ENCODE measurements around the gene IRX3. TPM values are rescaled to one million over a fixed set of nuclear protein-coding genes. Genes with fewer than 3 reads are reported as not detected.
A peak's percentile ranks its signal among the peaks of the same experiment; 100 is the strongest.

Gene IRX3
- total RNA-seq, 2 donors from 2014 or later: 15.6 to 16.4 TPM

DNA sequence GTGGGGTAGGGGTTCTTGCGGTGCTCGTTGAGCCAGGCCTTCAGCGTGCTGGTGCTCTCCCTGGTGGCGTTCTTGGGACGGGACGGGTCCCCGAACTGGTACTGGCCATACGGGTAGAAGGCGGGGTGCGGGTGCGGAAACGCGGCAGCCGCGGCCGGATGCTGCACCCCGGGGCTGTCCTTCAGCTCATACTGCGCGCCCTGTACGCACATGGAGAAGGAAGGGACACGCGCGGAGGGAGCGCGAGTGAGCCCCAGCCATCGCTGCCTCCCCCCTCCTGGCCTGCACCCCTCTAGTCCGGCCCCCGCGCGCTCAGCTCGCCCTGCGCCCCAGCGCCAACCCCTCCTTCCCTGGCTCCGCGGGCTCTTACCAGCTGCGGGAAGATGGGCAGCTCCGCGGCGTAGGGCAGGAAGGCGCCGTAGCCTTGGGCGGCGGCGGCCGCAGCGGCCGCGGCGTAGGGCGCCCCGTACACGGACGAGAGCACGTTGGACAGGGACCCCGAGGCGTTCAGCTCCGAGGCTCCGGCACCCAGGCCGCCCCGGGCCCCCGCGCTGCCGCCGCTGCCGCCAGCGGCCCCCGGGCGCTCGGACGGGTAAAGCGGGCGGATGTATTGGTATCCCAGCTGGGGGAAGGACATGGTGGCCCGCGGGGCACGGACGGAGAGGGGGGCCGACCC is 1.0 kb downstream of the IRX3 start:
- H3K27me3 Mint-ChIP-seq (ENCODE audit: insufficient read depth): peaks cover 83% of the 10 kb centered on the region

DNA sequence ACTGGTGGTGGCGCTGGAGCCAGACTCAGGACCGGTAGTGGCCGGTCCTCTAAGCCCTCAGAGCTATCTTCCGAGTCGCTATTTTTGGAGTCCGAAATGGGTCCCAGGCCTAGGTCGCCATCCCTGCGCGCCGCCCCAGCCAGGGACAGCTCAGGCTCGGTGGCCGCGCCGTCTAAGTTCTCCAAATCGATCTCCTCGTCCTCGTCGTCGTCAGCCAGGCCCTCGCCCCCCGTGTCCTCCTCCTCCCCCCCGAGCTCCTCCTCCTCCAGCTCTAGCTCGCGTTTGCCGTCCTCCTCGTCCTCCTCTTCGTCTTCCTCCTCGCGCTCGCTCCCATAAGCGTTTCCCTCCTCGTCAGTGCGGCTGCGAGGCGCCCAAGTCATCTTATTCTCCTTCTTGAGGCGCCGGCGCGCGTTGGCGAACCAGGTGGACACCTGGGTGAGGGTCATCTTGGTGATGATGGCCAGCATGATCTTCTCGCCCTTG is 1.6 kb downstream of the IRX3 start:
- H3K9ac ChIP-seq (ENCODE audit: extremely low read depth, low read length, poor library complexity, severe bottlenecking): no peak overlapping the region

More for the DNA sequence above, 1.0 kb downstream of the IRX3 start:
- peak; percentile 73 for DNase-seq
- no peaks in the 10 kb centered on the region for H3K36me3 ChIP-seq (ENCODE audit: control insufficient read depth, insufficient read depth, low read length)
- TF ChIP-seq, protein P1, sequence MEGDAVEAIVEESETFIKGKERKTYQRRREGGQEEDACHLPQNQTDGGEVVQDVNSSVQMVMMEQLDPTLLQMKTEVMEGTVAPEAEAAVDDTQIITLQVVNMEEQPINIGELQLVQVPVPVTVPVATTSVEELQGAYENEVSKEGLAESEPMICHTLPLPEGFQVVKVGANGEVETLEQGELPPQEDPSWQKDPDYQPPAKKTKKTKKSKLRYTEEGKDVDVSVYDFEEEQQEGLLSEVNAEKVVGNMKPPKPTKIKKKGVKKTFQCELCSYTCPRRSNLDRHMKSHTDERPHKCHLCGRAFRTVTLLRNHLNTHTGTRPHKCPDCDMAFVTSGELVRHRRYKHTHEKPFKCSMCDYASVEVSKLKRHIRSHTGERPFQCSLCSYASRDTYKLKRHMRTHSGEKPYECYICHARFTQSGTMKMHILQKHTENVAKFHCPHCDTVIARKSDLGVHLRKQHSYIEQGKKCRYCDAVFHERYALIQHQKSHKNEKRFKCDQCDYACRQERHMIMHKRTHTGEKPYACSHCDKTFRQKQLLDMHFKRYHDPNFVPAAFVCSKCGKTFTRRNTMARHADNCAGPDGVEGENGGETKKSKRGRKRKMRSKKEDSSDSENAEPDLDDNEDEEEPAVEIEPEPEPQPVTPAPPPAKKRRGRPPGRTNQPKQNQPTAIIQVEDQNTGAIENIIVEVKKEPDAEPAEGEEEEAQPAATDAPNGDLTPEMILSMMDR (conservative IDR thresholded peaks at IDR 0.05): peak; percentile 45
- 0 to 1% methylated on average over 17 to 77 of the region's 77 CpGs for WGBS, 2 experiments (ENCODE audit: insufficient coverage in 1 of 2, insufficient read length in 1 of 2)
- H3K4me1 ChIP-seq (ENCODE audit: control insufficient read depth, insufficient read depth, low read length): no peaks in the 10 kb centered on the region
- Mint-ChIP-seq H3K27ac (no peak overlapping the region), H3K36me3 (ENCODE audit: low read depth) (peaks cover 16% of the 10 kb centered on the region), H3K4me1 (peaks cover 30% of the 10 kb centered on the region), H3K9me3 (no peaks in the 10 kb centered on the region), H3K4me3 (peak overlapping the region; percentile 79)
- H3K27ac ChIP-seq (ENCODE audit: low read depth, low read length): no peak overlapping the region
- peak overlapping the region; percentile 74 for H3K4me3 ChIP-seq (ENCODE audit: low read length)
- H3K9ac ChIP-seq (ENCODE audit: extremely low read depth, low read length, poor library complexity, severe bottlenecking): no peak overlapping the region
- H3K9me3 ChIP-seq (ENCODE audit: control insufficient read depth, low read length): no peaks in the 10 kb centered on the region
- H3K27me3 ChIP-seq (ENCODE audit: control insufficient read depth, insufficient read depth, low read length, poor library complexity, severe bottlenecking): peaks cover 83% of the 10 kb centered on the region

GRCh38 chr16:54284319-54284930 is 2.2 kb downstream of the IRX3 start:
- Mint-ChIP-seq H3K27me3 (ENCODE audit: insufficient read depth) (peaks cover 83% of the 10 kb centered on the region), H3K4me3 (peak overlapping the region; percentile 79), H3K27ac (no peak overlapping the region), H3K36me3 (ENCODE audit: low read depth) (peaks cover 16% of the 10 kb centered on the region), H3K9me3 (no peaks in the 10 kb centered on the region), H3K4me1 (peaks cover 21% of the 10 kb centered on the region)
- H3K27me3 ChIP-seq (ENCODE audit: control insufficient read depth, insufficient read depth, low read length, poor library complexity, severe bottlenecking): peaks cover 83% of the 10 kb centered on the region
- TF ChIP-seq, protein P1 (conservative IDR thresholded peaks at IDR 0.05): peak; percentile 20
- no peak overlapping the region for H3K9ac ChIP-seq (ENCODE audit: extremely low read depth, low read length, poor library complexity, severe bottlenecking)
- H3K27ac ChIP-seq (ENCODE audit: low read depth, low read length): no peak overlapping the region
- WGBS, 2 experiments (ENCODE audit: insufficient coverage in 1 of 2, insufficient read length in 1 of 2): 2 to 3% methylated on average over 19 to 73 of the region's 73 CpGs
- H3K4me3 ChIP-seq (ENCODE audit: low read length): peak overlapping the region; percentile 76
- peak; percentile 78 for DNase-seq
- no peaks in the 10 kb centered on the region for H3K36me3 ChIP-seq (ENCODE audit: control insufficient read depth, insufficient read depth, low read length)
- H3K9me3 ChIP-seq (ENCODE audit: control insufficient read depth, low read length): no peaks in the 10 kb centered on the region
- H3K4me1 ChIP-seq (ENCODE audit: control insufficient read depth, insufficient read depth, low read length): no peaks in the 10 kb centered on the region

More for the DNA sequence above, 1.6 kb downstream of the IRX3 start:
- Mint-ChIP-seq H3K27me3 (ENCODE audit: insufficient read depth) (peaks cover 83% of the 10 kb centered on the region), H3K4me1 (peaks cover 27% of the 10 kb centered on the region), H3K27ac (no peak overlapping the region), H3K9me3 (no peaks in the 10 kb centered on the region), H3K4me3 (peak overlapping the region; percentile 79), H3K36me3 (ENCODE audit: low read depth) (peaks cover 16% of the 10 kb centered on the region)
- Histone ChIP-seq H3K27me3 (ENCODE audit: control insufficient read depth, insufficient read depth, low read length, poor library complexity, severe bottlenecking) (peaks cover 83% of the 10 kb centered on the region), H3K4me3 (ENCODE audit: low read length) (peak overlapping the region; percentile 74), H3K36me3 (ENCODE audit: control insufficient read depth, insufficient read depth, low read length) (no peaks in the 10 kb centered on the region), H3K9me3 (ENCODE audit: control insufficient read depth, low read length) (no peaks in the 10 kb centered on the region), H3K4me1 (ENCODE audit: control insufficient read depth, insufficient read depth, low read length) (no peaks in the 10 kb centered on the region), H3K27ac (ENCODE audit: low read depth, low read length) (no peak overlapping the region)
- peak; percentile 67 for DNase-seq
- WGBS, 2 experiments (ENCODE audit: insufficient coverage in 1 of 2, insufficient read length in 1 of 2): 4 to 6% methylated on average over 9 to 36 of the region's 42 CpGs
- TF ChIP-seq, protein P1 (conservative IDR thresholded peaks at IDR 0.05): no peak
